Fibroblast of villous mesenchyme (primary cell): Measurements from ENCODE around the gene CTSK. TPM values are rescaled to one million over a fixed set of nuclear protein-coding genes. Genes with fewer than 3 reads are reported as not detected.
"Not testable (repeated sequence)": the region's sequence is repeated elsewhere in the genome, so short reads cannot be mapped to it uniquely, and the experiment has no call there.

Experiments
- DNase-seq: peaks from one replicate; pipeline ENCODE4 v3.0.0-alpha.2; 2010; ENCODE audit warnings: low read depth
- H3K4me3 ChIP-seq: 2 replicates; pipeline ENCODE4 v1.5.1; 2011; ENCODE audit warnings: low read depth, mild to moderate bottlenecking, low read length
- CTCF ChIP-seq: IDR thresholded peaks from 2 replicates; pipeline ENCODE4 v1.5.1; 2012; ENCODE audit warnings: low read depth, mild to moderate bottlenecking, low read length; ENCODE audit not compliant: insufficient read depth
- total RNA-seq: library from RNA; depleted of rRNA; stranded (reverse); fragments of >200 nt; gene quantifications from 2 replicates; pipeline ENCODE4 v1.2.3, GENCODE V29; 2012

The CTSK gene
- total RNA-seq, 1 donor = 139 TPM

GRCh38 chr1:150789396-150789795 is 18.7 kb downstream of the CTSK start:
- no peak overlapping the region for H3K4me3 ChIP-seq
- no peak for DNase-seq
- no peak for TF ChIP-seq CTCF

GRCh38 chr1:150788946-150789345 is 19.1 kb downstream of the CTSK start:
- TF ChIP-seq CTCF = no peak
- DNase-seq = no peak
- no peak overlapping the region for H3K4me3 ChIP-seq

DNA sequence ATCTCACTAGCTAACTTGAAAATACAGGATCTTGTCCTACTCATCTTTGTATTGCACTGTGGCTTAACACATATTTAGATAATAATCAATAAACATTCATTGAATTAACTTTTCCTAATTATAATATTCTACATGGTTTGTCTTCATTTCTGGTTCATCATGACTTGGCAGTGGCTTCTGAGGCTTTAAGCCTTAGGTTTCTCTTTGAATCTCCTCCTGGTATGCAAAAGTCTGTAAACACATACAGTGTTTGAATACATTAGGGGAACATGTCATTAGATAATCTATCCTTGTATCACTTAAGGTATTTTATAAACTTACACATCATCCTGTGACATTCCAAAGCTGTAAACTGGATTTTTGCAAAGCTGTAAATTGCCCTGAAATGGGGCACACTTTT is 20.6 kb downstream of the CTSK start:
- DNase-seq = no peak
- no peak for TF ChIP-seq CTCF
- peak overlapping the region; percentile 42 for H3K4me3 ChIP-seq

DNA sequence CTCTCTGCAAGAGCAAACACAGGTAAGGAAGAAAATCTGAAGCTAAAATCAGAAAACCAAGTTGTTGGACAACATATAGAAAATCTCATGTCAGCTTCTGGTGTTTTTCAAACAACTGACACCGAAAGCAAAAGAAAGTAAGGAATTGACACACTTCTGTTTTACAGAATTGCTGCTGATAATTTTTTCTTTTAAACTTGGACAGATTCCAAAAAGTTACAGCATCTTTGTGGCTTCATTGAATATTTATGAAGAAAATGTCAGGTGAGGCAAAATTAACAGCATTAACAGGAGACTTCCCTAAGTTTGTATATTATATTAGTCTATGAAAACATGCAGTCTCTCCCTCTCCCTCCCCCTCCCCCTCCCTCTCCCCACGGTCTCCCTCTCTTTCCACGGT is 27.6 kb downstream of the CTSK start:
- no peak overlapping the region for H3K4me3 ChIP-seq
- TF ChIP-seq CTCF = no peak
- DNase-seq = no peak

GRCh38 chr1:150778409-150778808 is 29.7 kb downstream of the CTSK start:
- no peak for DNase-seq
- no peak overlapping the region for H3K4me3 ChIP-seq
- no peak for TF ChIP-seq CTCF

- DNase-seq = no peak
- TF ChIP-seq CTCF = no peak
- H3K4me3 ChIP-seq = no peak overlapping the region
These were observed 30.5 kb downstream of the CTSK start for GRCh38 chr1:150777544-150777943.

- not testable (repeated sequence) for DNase-seq, H3K4me3 ChIP-seq
These were observed 32.0 kb downstream of the CTSK start for GRCh38 chr1:150775931-150776505.
